Fibroblast of villous mesenchyme (primary cell): ENCODE results near the gene MYO7B. TPM values are rescaled to one million over a fixed set of nuclear protein-coding genes. Genes with fewer than 3 reads are reported as not detected.

Experiments used
- DNase-seq: peaks from one replicate; pipeline ENCODE4 v3.0.0-alpha.2; 2010; ENCODE audit warnings: low read depth
- H3K4me3 ChIP-seq: 2 replicates; pipeline ENCODE4 v1.5.1; 2011; ENCODE audit warnings: low read depth, mild to moderate bottlenecking, low read length
- total RNA-seq: library from RNA; depleted of rRNA; stranded (reverse); fragments of >200 nt; gene quantifications from 2 replicates; pipeline ENCODE4 v1.2.3, GENCODE V29; 2012
- TF ChIP-seq, protein P1 (sequence below): IDR thresholded peaks from 2 replicates; pipeline ENCODE4 v1.5.1; 2012; ENCODE audit warnings: low read depth, mild to moderate bottlenecking, low read length; ENCODE audit not compliant: insufficient read depth

Gene MYO7B
- total RNA-seq, 1 donor = 0.86 TPM

DNA sequence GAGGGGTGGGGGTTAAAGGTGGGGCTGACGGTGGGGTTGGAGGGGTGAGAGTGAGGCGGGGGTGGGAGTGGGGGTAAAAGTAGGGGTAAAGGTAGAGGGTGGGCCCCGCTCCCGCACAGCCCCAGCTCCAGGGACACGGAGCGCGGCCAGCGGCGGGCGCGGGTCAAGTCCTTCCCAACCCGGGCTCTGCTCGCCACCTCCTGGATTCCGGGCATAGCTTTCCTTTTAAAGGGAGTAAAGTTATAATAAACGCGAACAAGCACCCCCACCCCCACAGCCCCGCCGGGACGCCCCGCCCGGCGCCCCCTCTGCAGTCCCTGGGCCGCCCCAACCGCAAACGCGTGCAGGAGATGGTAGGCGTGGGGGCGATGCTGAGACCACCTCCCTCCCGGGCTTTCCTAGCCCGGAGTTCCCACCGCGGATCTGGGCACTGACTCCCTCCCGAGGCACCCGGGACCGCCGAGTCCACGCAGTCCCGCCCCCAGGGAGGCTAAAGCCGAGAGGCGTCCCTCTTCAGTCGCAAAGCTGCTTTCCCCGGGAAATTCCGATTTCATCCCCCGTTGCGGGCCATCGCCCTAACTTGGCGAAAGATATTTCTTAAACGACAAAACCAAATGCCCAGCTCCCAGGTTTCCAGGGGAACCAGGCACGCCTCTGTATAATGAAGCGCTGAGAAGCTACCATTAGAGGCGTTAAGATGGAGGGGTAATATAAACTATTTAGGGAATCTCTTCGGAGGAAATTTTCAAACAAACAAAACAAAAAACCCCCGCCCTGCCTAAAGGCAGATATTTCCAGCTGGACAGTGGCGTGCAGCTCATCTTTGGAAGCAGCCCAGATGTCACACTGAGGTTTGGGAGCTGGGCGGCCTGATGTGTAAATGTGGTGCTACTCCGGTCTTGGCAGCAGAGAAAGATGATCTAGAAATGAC, 140.1 kb downstream of the MYO7B start, which contains the start of gene LIMS2:
TSS of gene LIMS2 (minus strand) at position 200 of the 931 bp plus-strand sequence. CDS start 506 bp downstream, outside the sequence.
- DNase-seq = peak; percentile 56
- TF ChIP-seq, protein P1, sequence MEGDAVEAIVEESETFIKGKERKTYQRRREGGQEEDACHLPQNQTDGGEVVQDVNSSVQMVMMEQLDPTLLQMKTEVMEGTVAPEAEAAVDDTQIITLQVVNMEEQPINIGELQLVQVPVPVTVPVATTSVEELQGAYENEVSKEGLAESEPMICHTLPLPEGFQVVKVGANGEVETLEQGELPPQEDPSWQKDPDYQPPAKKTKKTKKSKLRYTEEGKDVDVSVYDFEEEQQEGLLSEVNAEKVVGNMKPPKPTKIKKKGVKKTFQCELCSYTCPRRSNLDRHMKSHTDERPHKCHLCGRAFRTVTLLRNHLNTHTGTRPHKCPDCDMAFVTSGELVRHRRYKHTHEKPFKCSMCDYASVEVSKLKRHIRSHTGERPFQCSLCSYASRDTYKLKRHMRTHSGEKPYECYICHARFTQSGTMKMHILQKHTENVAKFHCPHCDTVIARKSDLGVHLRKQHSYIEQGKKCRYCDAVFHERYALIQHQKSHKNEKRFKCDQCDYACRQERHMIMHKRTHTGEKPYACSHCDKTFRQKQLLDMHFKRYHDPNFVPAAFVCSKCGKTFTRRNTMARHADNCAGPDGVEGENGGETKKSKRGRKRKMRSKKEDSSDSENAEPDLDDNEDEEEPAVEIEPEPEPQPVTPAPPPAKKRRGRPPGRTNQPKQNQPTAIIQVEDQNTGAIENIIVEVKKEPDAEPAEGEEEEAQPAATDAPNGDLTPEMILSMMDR = no peak

DNA sequence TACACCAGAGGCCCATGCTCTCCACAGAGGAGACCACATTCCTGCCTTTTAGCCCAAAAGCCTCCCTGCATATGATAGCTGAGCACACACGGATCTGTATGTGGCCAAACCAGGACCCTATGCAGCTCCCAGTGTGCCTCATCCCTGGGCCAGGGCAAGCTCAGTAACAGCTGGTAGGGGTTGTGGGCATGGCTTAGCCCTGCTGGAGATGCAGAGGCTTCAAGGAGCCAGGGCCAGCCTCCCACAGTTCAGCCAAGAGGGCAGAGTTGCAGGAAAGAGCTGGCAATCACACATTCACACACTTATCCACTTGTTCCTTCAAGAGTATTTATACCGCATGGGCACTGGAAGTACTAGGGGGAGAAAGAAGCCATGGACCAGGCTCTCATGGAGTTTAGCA, 141.4 kb downstream of the MYO7B start:
- TF ChIP-seq, protein P1 = no peak
- no peak overlapping the region for H3K4me3 ChIP-seq
- no peak for DNase-seq

More for the DNA sequence above, 140.1 kb downstream of the MYO7B start, which contains the start of gene LIMS2:
- H3K4me3 ChIP-seq = peak within 1 kb of the TSS; percentile 77

DNA sequence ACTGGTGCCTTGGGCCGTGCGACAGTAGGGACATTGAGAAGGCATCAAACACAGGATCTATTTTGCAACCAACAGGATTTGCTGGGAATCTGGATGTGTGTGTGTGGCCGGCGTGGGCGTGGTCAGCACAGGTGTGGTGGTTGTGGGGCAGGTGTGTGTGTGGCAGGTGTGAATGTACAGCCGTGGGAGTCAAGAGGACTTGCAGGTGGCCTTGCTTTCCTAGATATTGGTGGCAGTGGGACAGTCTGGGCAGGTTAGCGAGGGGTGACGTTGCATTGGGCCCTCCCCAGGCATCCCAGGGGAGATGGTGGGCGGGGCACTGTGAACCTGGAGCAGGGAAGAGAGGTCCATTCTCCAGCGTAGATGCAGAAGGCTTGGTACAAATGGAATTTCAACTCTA, 143.0 kb downstream of the MYO7B start:
- no peak for DNase-seq
- H3K4me3 ChIP-seq = no peak overlapping the region
- TF ChIP-seq, protein P1 = no peak

DNA sequence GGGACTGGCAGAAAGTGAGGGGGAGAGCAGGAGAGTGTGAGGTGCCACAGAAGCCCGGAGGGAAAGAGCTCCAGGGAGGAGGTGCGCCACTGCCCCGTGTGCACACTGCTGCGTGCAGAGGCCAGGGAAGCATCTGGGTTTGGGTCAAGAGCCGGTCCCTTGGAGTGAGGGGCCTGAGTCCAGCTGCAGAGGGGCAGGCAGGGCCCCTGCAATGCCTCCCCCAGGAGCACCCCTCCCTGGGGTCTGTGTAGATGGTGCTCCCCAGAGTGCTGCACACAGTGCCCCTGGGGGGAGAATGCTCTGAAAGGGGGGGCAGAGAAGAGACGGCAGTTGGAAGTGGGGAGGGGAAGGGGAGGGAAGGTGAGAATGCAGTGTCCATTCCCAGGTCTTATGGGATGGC, 143.5 kb downstream of the MYO7B start:
- DNase-seq = no peak
- no peak overlapping the region for H3K4me3 ChIP-seq
- TF ChIP-seq, protein P1 = no peak

DNA sequence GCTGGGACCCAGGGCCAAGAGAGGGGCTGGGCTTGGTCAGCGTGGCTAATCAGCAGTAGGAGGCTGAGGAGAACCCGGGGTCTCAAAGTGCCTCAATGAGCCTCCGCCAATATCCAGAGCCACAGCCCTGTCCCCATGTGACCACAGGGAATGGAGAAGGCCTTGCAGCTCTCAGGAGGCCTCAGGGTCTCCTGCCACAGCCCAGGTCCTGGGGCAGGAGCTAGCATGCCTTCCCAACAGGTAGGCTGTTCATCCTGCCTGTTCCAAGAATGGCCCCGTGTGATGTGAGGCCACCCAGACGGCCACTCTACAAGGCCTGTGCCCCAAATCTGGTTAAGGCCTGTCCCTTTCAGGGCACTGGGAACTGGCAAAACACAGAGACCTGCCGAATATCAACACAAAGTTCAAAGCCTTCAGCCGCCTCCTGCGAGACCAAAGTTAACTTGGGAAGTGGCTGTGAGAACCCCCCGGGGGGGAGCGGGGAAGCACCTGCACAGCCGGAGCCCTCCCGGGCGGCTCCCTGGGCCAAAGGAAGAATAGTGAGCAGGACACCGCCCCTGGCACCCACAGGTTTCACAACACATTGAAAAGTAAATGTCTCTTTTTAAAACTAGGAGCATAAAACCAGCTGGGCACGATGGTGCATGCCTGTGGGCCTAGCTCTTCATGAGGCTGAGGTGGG, 144.3 kb downstream of the MYO7B start:
- DNase-seq = no peak
- H3K4me3 ChIP-seq = no peak overlapping the region
- TF ChIP-seq, protein P1 = no peak

DNA sequence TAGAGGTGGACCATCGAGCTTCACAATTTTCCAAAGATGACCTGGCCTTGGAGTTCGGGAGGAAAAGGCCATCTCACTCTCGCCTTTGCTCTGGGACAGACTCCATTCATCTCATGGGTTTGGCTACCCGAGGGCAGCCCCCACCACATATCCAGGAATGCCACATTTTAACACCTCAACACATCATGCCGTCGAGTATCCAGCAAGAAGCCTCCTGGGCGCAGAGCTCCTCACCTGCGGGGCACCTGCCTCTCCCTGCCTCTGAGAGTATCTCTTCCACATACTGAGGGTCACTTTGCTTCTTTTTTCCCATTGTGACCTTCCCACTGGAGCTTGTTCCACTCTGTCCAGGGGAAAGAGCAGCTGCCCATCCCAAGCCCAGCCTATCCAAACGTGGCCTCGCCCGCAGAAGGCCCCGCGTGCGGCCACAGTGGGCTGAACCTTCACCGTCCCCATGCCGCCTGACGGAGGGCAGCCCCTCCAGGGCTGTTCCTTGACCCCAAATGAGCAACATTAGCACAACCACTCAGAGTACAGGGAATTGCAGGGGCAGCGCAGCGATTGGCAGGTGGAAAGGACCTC, 145.3 kb downstream of the MYO7B start:
- no peak for DNase-seq
- TF ChIP-seq, protein P1 = no peak
- H3K4me3 ChIP-seq = no peak overlapping the region
